ENCODE results near the gene SLC10A6.

SLC10A6 gene

GRCh38 chr4:86846921-86847320, 2.3 kb downstream of the SLC10A6 start:
- no peak for DNase-seq

- DNase-seq = no peak
These were observed 3.6 kb downstream of the SLC10A6 start for GRCh38 chr4:86845593-86845992.

GRCh38 chr4:86841309-86841708, 7.9 kb downstream of the SLC10A6 start:
- DNase-seq = no peak

- no peak for DNase-seq
These were observed 8.3 kb downstream of the SLC10A6 start for GRCh38 chr4:86840858-86841257.

- DNase-seq = no peak
These were observed 11.3 kb downstream of the SLC10A6 start for GRCh38 chr4:86837691-86838503.

GRCh38 chr4:86835677-86836076, 13.5 kb downstream of the SLC10A6 start:
- DNase-seq = no peak

- DNase-seq = no peak
These were observed 14.3 kb downstream of the SLC10A6 start for GRCh38 chr4:86834901-86835300.

GRCh38 chr4:86833615-86834014, 15.6 kb downstream of the SLC10A6 start:
- DNase-seq = no peak

GRCh38 chr4:86831262-86832130, 17.7 kb downstream of the SLC10A6 start:
- DNase-seq = no peak

GRCh38 chr4:86825511-86825910, 23.7 kb downstream of the SLC10A6 start:
- no peak for DNase-seq

- DNase-seq = no peak
These were observed 27.0 kb downstream of the SLC10A6 start for GRCh38 chr4:86822136-86822535.

GRCh38 chr4:86821151-86821550, 28.0 kb downstream of the SLC10A6 start:
- DNase-seq = no peak

GRCh38 chr4:86819561-86819960, 29.6 kb downstream of the SLC10A6 start:
- no peak for DNase-seq

GRCh38 chr4:86818841-86819240, 30.3 kb downstream of the SLC10A6 start:
- DNase-seq = no peak

GRCh38 chr4:86818211-86818610, 31.0 kb downstream of the SLC10A6 start:
- no peak for DNase-seq

GRCh38 chr4:86816501-86817273, 32.5 kb downstream of the SLC10A6 start:
- no peak for DNase-seq

GRCh38 chr4:86815653-86816052, 33.5 kb downstream of the SLC10A6 start:
- no peak for DNase-seq

GRCh38 chr4:86810847-86811246, 38.3 kb downstream of the SLC10A6 start:
- DNase-seq = no peak

- no peak for DNase-seq
These were observed 39.4 kb downstream of the SLC10A6 start for GRCh38 chr4:86809809-86810208.

- no peak for DNase-seq
These were observed 58.1 kb downstream of the SLC10A6 start for GRCh38 chr4:86791126-86791525.

- DNase-seq = no peak
These were observed 60.4 kb downstream of the SLC10A6 start for GRCh38 chr4:86788826-86789225.

- DNase-seq = no peak
These were observed 71.0 kb downstream of the SLC10A6 start for GRCh38 chr4:86778175-86778574.

- DNase-seq = no peak
These were observed 74.1 kb downstream of the SLC10A6 start for GRCh38 chr4:86775061-86775460.
